H9 (cell line): ENCODE data around the gene SPTBN1. TPM values are rescaled to one million over a fixed set of nuclear protein-coding genes. Genes with fewer than 3 reads are reported as not detected.

Experiments
- DNase-seq: peaks from one replicate; pipeline ENCODE4 v3.0.0-alpha.2; 2017
- H2AFZ ChIP-seq: one replicate; pipeline ENCODE4 v1.6.1; 2013; ENCODE audit warnings: mild to moderate bottlenecking, low read length, control low read depth, moderate library complexity
- H2AK5ac ChIP-seq: 2 replicates; pipeline ENCODE4 v1.6.1; 2013; ENCODE audit warnings: low read length, control low read depth, mixed read lengths; ENCODE audit not compliant: insufficient read length
- H2BK120ac ChIP-seq: one replicate; pipeline ENCODE4 v1.6.1; 2013; ENCODE audit warnings: low read depth, mild to moderate bottlenecking, low read length, control low read depth, inconsistent platforms; ENCODE audit not compliant: poor library complexity, severe bottlenecking
- H2BK12ac ChIP-seq: 2 replicates; pipeline ENCODE4 v1.6.1; 2013; ENCODE audit warnings: low read length, control low read depth, mixed read lengths, low read depth; ENCODE audit not compliant: insufficient read length
- H2BK15ac ChIP-seq: 2 replicates; pipeline ENCODE4 v1.6.1; 2013; ENCODE audit warnings: low read depth, low read length, control low read depth
- H2BK20ac ChIP-seq: one replicate; pipeline ENCODE4 v1.6.1; 2013; ENCODE audit warnings: low read depth, mild to moderate bottlenecking, low read length, control low read depth, inconsistent platforms; ENCODE audit not compliant: poor library complexity, severe bottlenecking
- H2BK5ac ChIP-seq: 2 replicates; pipeline ENCODE4 v1.6.1; 2013; ENCODE audit warnings: low read length, control low read depth, mixed read lengths; ENCODE audit not compliant: insufficient read length
- H3K14ac ChIP-seq: 2 replicates; pipeline ENCODE4 v1.6.1; 2013; ENCODE audit warnings: low read length, control low read depth; ENCODE audit not compliant: insufficient read depth
- H3K18ac ChIP-seq: 2 replicates; pipeline ENCODE4 v1.6.1; 2013; ENCODE audit warnings: low read depth, mild to moderate bottlenecking, mixed read lengths, low read length, control low read depth; ENCODE audit not compliant: insufficient read length
- H3K23ac ChIP-seq: 2 replicates; pipeline ENCODE4 v1.6.1; 2013; ENCODE audit warnings: low read length, control low read depth, mixed read lengths, low read depth; ENCODE audit not compliant: insufficient read length
- H3K23me2 ChIP-seq: 2 replicates; pipeline ENCODE4 v1.6.1; 2013; ENCODE audit warnings: low read depth, mild to moderate bottlenecking, mixed read lengths, low read length, control low read depth; ENCODE audit not compliant: insufficient read length, poor library complexity, severe bottlenecking
- H3K27ac ChIP-seq: 2 replicates; pipeline ENCODE4 v1.5.1; 2013; ENCODE audit warnings: low read length, control low read depth, mixed read lengths, low read depth; ENCODE audit not compliant: insufficient read length
- H3K27me3 ChIP-seq: 2 replicates; pipeline ENCODE4 v1.6.1; 2013; ENCODE audit warnings: low read length, control low read depth, inconsistent platforms; ENCODE audit not compliant: insufficient read depth
- H3K4ac ChIP-seq: 2 replicates; pipeline ENCODE4 v1.6.1; 2013; ENCODE audit warnings: low read depth, mild to moderate bottlenecking, control low read depth, inconsistent platforms, low read length, moderate library complexity
- H3K4me1 ChIP-seq: 2 replicates; pipeline ENCODE4 v1.6.1; 2013; ENCODE audit warnings: low read length, control low read depth, inconsistent platforms; ENCODE audit not compliant: insufficient read depth
- H3K4me2 ChIP-seq: 2 replicates; pipeline ENCODE4 v1.6.1; 2013; ENCODE audit warnings: low read length, control low read depth, mixed read lengths; ENCODE audit not compliant: insufficient read length, insufficient read depth
- H3K56ac ChIP-seq: 2 replicates; pipeline ENCODE4 v1.6.1; 2013; ENCODE audit warnings: low read depth, mild to moderate bottlenecking, mixed read lengths, low read length, control low read depth; ENCODE audit not compliant: insufficient read length
- H3K79me1 ChIP-seq: 2 replicates; pipeline ENCODE4 v1.6.1; 2013; ENCODE audit warnings: low read depth, mild to moderate bottlenecking, moderate library complexity, low read length, control low read depth, inconsistent platforms; ENCODE audit not compliant: insufficient read depth, poor library complexity, severe bottlenecking
- H3K79me2 ChIP-seq: 2 replicates; pipeline ENCODE4 v1.6.1; 2013; ENCODE audit warnings: low read length, control low read depth, inconsistent platforms; ENCODE audit not compliant: insufficient read depth
- H3K9ac ChIP-seq: 2 replicates; pipeline ENCODE4 v1.6.1; 2013; ENCODE audit warnings: low read length, control low read depth, mixed read lengths; ENCODE audit not compliant: insufficient read length; ENCODE audit errors: extremely low read depth
- H3K9me3 ChIP-seq: one replicate; pipeline ENCODE4 v1.6.1; 2013; ENCODE audit warnings: low read depth, low read length, inconsistent platforms; ENCODE audit not compliant: control insufficient read depth
- H3T11ph ChIP-seq: one replicate; pipeline ENCODE4 v1.6.1; 2013; ENCODE audit warnings: mild to moderate bottlenecking, low read length, control low read depth, inconsistent platforms
- H4K20me1 ChIP-seq: one replicate; pipeline ENCODE4 v1.6.1; 2013; ENCODE audit not compliant: control insufficient read depth, insufficient read length, insufficient read depth
- H4K5ac ChIP-seq: 2 replicates; pipeline ENCODE4 v1.6.1; 2013; ENCODE audit warnings: low read depth, mild to moderate bottlenecking, mixed read lengths, low read length, control low read depth; ENCODE audit not compliant: insufficient read length
- H4K8ac ChIP-seq: replicated peaks from 2 replicates; pipeline ENCODE4 v1.6.1; 2013; ENCODE audit warnings: low read length, control low read depth, mixed read lengths, low read depth; ENCODE audit not compliant: insufficient read length
- H4K91ac ChIP-seq: 2 replicates; pipeline ENCODE4 v1.6.1; 2013; ENCODE audit warnings: low read depth, mild to moderate bottlenecking, moderate library complexity, mixed read lengths, low read length, control low read depth; ENCODE audit not compliant: insufficient read length
- H3K27ac Mint-ChIP-seq, 3 experiments: 2 replicates in 2 of 3; 3 replicates in 1 of 3; pipeline ENCODE4 v1.8.0; 2020 to 2021; ENCODE audit warnings: mixed read lengths in 3 of 3, mild to moderate bottlenecking in 1 of 3, moderate library complexity in 1 of 3
- H3K27me3 Mint-ChIP-seq: 2 replicates; pipeline ENCODE4 v1.8.0; 2021; ENCODE audit warnings: low read depth, mild to moderate bottlenecking, moderate library complexity, mixed read lengths
- H3K36me3 Mint-ChIP-seq, 3 experiments: 2 replicates in 2 of 3; 3 replicates in 1 of 3; pipeline ENCODE4 v1.8.0; 2020 to 2021; ENCODE audit warnings: low read depth in 3 of 3, mixed read lengths in 3 of 3; ENCODE audit not compliant: insufficient read depth in 1 of 3
- H3K4me1 Mint-ChIP-seq, 2 experiments: 2 replicates each; pipeline ENCODE4 v1.8.0; 2020; ENCODE audit warnings: mixed read lengths in 2 of 2
- H3K4me3 Mint-ChIP-seq, 2 experiments: 2 replicates in 1 of 2; 3 replicates in 1 of 2; pipeline ENCODE4 v1.8.0; 2020 to 2021; ENCODE audit warnings: mild to moderate bottlenecking in 2 of 2, mixed read lengths in 2 of 2, moderate library complexity in 1 of 2
- H3K9me3 Mint-ChIP-seq, 2 experiments: 2 replicates in 1 of 2; 3 replicates in 1 of 2; pipeline ENCODE4 v1.8.0; 2020; ENCODE audit warnings: mild to moderate bottlenecking in 2 of 2, mixed read lengths in 2 of 2, moderate library complexity in 1 of 2
- CTCF ChIP-seq: fragments of 200-600 bp; sonication (generic); conservative IDR thresholded peaks from 3 replicates; pipeline ENCODE4 v1.8.0; 2021; ENCODE audit warnings: antibody characterized with exemption, mild to moderate bottlenecking
- WGBS: extraction: QIAGEN DNeasy Blood & Tissue Kit; methylation state at CpG from one replicate; pipeline ENCODE4 v1.1.7; 2013; ENCODE audit warnings: missing lambda C conversion rate, low lambda C conversion rate, mixed read lengths; ENCODE audit not compliant: insufficient read length; ENCODE audit errors: extremely low coverage; 5-methylcytosine and 5-hydroxymethylcytosine counted together
- total RNA-seq: library from RNA; stranded (reverse); gene quantifications from 2 replicates; pipeline ENCODE4 v1.2.1, GENCODE V29; 2021

SPTBN1 gene
- total RNA-seq, 1 experiment from 2014 or later = 164 TPM

- no peak overlapping the region for H3K9ac ChIP-seq
- no peak overlapping the region for H3K56ac ChIP-seq
- no peak overlapping the region for H4K5ac ChIP-seq
- H3T11ph ChIP-seq = no peak overlapping the region
- no peak overlapping the region for H2AFZ ChIP-seq
- H3K79me2 ChIP-seq = no peaks in the 10 kb centered on the region
- no peak overlapping the region for H3K27ac Mint-ChIP-seq
- H3K9me3 ChIP-seq = no peaks in the 10 kb centered on the region
- H2BK20ac ChIP-seq = no peak overlapping the region
- no peak overlapping the region for H4K8ac ChIP-seq
- no peak overlapping the region for H3K27ac ChIP-seq
- H2BK15ac ChIP-seq = no peak overlapping the region
- H3K9me3 Mint-ChIP-seq = no peaks in the 10 kb centered on the region
- DNase-seq = no peak
- H3K4me1 Mint-ChIP-seq = peaks cover 2 to 7% of the 10 kb centered on the region in 2 experiments
- H3K27me3 Mint-ChIP-seq = no peaks in the 10 kb centered on the region
- H3K27me3 ChIP-seq = no peaks in the 10 kb centered on the region
- H3K4me2 ChIP-seq = no peak overlapping the region
- no peaks in the 10 kb centered on the region for H3K79me1 ChIP-seq
- H3K14ac ChIP-seq = no peak overlapping the region
- no peak overlapping the region for H3K4me3 Mint-ChIP-seq
- no peak overlapping the region for H2AK5ac ChIP-seq
- no peak for TF ChIP-seq CTCF
- H2BK12ac ChIP-seq = no peak overlapping the region
- H3K23ac ChIP-seq = no peak overlapping the region
- no CpG with 5 or more reads among the region's 5 CpGs for WGBS
- no peak overlapping the region for H4K91ac ChIP-seq
- H3K4me1 ChIP-seq = no peaks in the 10 kb centered on the region
- no peak overlapping the region for H3K18ac ChIP-seq
- no peak overlapping the region for H2BK120ac ChIP-seq
- H3K4ac ChIP-seq = no peak overlapping the region
- no peaks in the 10 kb centered on the region for H3K36me3 Mint-ChIP-seq
- no peaks in the 10 kb centered on the region for H3K23me2 ChIP-seq
- H2BK5ac ChIP-seq = no peak overlapping the region
- H4K20me1 ChIP-seq = no peaks in the 10 kb centered on the region
Measured at GRCh38 chr2:54430649-54431048, 25.5 kb upstream of the SPTBN1 start.
